NB4 (cell line): Measurements from ENCODE around the gene CYP2D6.
"Not testable (repeated sequence)": the region's sequence is repeated elsewhere in the genome, so short reads cannot be mapped to it uniquely, and the experiment has no call there.

Source experiments
- MYC ChIP-seq: IDR thresholded peaks from 2 replicates; pipeline ENCODE4 v1.6.1; 2011; ENCODE audit warnings: low read depth, low read length
- POLR2A ChIP-seq: IDR thresholded peaks from 2 replicates; pipeline ENCODE4 v1.6.1; 2011; ENCODE audit warnings: mild to moderate bottlenecking; ENCODE audit not compliant: insufficient read length; ENCODE audit errors: extremely low read depth
- TF ChIP-seq, protein P1 (sequence below): IDR thresholded peaks from one replicate; pipeline ENCODE4 v1.5.1; 2012; ENCODE audit warnings: low read depth, low read length
- TF ChIP-seq, protein P2 (sequence below): IDR thresholded peaks from 2 replicates; pipeline ENCODE4 v1.6.1; 2011; ENCODE audit warnings: low read depth, low read length

DNA sequence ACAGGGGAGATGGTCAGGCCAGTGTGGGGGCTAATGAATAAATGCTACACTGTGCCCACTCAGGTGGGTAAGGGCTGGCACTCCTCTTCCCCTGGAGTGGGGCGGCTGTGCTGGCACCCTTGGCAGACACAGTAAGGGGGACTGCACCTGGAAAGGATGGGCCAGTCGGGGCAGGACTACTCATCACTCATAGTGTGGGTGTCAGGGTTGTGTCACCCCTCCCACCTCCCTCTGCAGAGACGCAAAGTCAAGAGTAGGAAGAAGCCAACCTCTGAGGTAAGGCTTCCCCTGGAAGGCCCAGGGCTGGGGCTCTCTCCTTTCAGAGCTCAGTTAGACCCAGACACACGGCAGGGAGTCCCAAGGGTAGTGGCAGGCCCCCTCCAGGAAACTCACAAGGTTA lies 7.1 kb downstream of the CYP2D6 start:
- TF ChIP-seq, protein P1, sequence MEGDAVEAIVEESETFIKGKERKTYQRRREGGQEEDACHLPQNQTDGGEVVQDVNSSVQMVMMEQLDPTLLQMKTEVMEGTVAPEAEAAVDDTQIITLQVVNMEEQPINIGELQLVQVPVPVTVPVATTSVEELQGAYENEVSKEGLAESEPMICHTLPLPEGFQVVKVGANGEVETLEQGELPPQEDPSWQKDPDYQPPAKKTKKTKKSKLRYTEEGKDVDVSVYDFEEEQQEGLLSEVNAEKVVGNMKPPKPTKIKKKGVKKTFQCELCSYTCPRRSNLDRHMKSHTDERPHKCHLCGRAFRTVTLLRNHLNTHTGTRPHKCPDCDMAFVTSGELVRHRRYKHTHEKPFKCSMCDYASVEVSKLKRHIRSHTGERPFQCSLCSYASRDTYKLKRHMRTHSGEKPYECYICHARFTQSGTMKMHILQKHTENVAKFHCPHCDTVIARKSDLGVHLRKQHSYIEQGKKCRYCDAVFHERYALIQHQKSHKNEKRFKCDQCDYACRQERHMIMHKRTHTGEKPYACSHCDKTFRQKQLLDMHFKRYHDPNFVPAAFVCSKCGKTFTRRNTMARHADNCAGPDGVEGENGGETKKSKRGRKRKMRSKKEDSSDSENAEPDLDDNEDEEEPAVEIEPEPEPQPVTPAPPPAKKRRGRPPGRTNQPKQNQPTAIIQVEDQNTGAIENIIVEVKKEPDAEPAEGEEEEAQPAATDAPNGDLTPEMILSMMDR, result not testable (repeated sequence)
- not testable (repeated sequence) for TF ChIP-seq MYC, POLR2A
- TF ChIP-seq, protein P2, sequence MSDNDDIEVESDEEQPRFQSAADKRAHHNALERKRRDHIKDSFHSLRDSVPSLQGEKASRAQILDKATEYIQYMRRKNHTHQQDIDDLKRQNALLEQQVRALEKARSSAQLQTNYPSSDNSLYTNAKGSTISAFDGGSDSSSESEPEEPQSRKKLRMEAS, result not testable (repeated sequence)
